HG02884 (cell line): Measurements from ENCODE around the gene OR56B1.
"Not testable (repeated sequence)": the region's sequence is repeated elsewhere in the genome, so short reads cannot be mapped to it uniquely, and the experiment has no call there.

Experiments
- ATAC-seq: cut with Tn5 transposase; IDR thresholded peaks from one replicate; pipeline ENCODE4 v1.9.1; 2021; ENCODE audit warnings: mild to moderate bottlenecking, moderate library complexity; ENCODE audit not compliant: unreplicated experiment

OR56B1 gene, protein sequence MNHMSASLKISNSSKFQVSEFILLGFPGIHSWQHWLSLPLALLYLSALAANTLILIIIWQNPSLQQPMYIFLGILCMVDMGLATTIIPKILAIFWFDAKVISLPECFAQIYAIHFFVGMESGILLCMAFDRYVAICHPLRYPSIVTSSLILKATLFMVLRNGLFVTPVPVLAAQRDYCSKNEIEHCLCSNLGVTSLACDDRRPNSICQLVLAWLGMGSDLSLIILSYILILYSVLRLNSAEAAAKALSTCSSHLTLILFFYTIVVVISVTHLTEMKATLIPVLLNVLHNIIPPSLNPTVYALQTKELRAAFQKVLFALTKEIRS

DNA sequence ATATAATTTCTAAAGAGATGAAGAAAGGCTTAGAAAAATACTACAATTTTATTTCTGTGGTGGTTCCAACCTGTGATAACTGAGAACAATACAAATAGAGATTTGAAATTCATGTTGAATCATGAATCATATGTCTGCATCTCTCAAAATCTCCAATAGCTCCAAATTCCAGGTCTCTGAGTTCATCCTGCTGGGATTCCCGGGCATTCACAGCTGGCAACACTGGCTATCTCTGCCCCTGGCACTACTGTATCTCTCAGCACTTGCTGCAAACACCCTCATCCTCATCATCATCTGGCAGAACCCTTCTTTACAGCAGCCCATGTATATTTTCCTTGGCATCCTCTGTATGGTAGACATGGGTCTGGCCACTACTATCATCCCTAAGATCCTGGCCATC is at the start of gene OR56B1:
TSS of gene OR56B1 (plus strand) at position 53 of the 400 bp plus-strand sequence. CDS start at position 122, 69 bp downstream.
- no peak for ATAC-seq

DNA sequence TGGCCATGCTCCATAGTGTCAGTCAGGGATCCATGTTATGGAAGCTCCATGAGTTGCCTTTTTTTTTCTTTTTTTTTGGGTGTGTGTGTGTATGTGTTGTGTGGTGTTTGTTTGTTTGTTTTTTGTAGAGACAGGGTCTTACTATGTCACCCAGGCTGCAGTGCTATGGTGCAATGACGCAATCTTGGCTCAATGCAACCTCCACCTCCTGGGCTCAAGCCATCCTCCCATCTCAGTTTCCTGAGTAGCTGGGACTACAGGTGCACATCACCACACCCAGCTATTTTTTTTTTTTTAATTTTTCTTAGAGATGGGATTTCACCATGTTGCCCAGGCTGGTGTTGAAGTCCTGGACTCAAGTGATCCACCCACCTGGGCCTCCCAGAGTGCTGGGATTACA is 47.8 kb upstream of the OR56B1 start:
- ATAC-seq, result no peak

DNA sequence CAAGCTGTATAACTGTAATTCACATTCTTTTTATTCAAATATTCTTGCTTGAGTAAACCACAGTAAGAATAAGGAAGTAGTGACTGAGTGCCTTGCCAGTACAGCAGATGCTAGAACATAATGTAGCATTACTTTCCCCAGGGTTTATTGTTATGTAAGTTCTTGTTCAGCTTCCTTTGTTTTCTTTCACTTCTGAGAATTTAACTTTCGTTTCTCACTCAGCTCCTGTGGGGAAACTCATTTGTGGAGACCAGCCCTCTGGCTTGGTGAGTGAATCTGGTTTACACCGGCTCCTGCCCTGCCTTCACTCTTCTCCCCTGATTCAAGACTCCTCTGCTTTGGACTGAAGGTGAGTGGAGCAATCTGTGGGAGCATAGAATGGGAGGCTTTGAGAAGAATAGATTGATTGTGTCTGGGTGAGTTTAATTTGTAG is 46.7 kb upstream of the OR56B1 start, which contains the start of gene TRIM22:
TSS of gene TRIM22 (plus strand) at position 240 of the 433 bp plus-strand sequence. CDS start 6,443 bp downstream, outside the sequence.
- ATAC-seq, result peak; percentile 62

DNA sequence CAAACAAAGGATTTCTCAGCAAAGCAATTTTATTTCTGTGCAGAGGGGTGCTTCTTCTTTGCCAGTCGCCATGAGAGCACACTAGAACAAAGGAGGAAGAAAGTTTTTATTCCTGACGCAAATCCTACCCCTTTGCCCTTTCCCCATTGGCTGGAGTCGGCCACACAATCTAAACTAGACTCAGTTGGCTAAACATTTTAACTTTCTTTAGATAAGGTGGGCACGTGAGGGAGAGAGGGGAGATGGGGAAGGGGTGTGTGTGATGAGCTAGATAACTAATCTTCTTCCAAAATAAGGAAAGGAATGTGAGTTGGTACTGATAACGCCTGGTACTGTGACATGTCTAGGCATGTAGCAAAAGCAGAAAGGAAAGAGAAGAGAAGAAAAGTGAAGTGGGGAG is 46.0 kb upstream of the OR56B1 start:
- ATAC-seq, result no peak

DNA sequence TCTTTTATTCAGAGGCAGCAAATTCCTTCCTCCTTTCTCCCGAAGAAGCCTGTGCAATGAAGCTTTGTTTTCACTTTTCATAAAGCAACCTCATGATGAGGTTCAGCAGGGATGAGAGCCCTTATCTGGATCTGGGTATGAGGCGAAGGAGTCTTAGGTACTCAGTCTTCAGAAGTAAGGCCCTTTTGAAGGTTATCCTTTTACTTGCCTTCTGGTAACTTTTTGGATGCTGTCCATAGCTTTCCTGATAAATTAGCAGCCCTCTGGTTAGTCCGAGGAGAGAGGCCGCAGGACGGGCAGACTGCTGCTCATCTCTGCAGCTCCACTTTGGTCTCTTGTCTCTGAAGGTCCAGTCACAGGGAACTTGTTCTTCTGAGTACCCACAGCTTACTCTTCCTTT is 45.5 kb upstream of the OR56B1 start:
- ATAC-seq, result no peak

DNA sequence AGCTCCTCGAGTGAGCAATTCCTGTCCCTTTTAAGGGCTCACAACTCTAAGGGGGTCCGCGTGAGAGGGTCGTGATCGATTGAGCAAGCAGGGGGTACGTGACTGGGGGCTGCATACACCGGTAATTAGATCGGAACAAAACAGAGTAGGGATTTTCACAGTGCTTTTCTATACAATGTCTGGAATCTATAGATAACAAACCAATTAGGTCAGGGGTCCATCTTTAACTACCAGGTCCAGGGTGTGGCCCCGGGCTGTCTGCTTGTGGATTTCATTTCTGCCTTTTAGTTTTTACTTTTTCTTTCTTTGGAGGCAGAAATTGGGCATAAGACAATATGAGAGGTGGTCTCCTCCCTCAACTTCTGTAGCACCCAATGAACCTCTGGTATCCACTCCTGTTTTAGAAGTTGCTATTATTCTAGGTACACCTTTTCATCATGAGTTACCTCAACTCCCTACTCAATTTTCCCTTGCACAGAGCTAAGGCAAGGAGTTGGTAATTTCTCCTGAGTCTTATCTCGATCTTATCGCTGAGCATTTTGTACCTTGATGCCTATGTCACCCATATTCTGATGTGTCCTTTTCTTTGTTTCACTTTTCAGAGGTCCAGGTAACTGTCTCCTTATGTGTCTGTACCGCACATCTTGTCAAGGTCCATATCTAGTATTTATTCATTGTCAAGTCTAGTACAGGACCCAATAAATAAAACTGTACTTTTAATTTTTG is 44.8 kb upstream of the OR56B1 start:
- not testable (repeated sequence) for ATAC-seq

DNA sequence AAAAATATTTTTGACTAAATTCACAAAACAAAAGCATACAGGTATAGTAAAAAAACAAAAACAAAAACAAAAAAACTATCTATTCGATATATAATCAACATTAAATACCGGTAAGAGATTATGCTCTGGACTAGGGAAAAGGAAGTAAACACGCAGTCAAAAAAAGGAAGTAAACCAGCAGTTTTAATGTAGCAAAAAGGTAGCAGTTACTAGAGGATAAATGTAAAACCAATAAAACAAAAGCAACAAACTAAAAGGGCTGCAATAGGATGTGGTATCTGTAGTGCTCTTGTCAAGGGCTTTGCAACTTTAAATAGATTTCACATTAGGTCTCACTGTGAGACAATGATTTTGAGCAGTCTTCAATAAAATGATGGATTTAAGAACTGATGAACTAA is 44.3 kb upstream of the OR56B1 start:
- no peak for ATAC-seq

DNA sequence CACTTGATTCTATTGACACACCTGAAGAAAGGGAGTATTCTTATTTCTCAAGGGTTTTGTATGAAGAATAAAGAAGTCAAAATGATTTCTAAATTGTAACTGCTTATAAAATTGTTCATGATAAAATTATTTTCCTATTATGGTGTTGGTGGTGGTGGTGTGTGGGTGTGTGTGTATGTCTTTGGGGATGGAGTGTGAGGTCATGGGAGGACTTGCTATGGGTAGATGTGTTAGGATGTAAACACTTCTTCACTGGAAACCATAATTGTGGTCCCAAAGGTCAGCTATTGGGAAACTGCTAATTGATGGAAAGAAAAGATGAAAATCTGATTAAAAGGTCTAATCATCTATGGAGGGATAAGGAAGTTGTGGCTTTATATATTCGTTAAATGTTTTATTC is 41.6 kb upstream of the OR56B1 start:
- no peak for ATAC-seq

DNA sequence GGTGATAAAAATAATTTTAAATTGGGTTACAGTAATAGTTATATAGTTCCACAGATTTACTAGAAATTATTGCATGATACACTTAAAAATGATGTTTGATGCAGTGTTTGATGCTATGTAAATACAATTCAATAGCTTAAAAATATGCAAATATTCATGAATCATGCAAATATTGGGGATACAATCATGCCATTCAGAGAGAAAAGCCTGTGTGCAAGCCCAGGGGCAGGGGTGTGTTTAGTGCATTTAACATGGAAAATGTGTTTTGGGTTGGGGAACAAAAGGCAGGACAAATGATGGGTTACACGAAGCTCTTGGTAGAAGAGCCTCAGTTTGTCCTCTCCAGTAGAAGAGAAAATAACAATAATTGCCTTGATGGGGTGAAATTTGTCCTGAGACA is 40.7 kb upstream of the OR56B1 start:
- ATAC-seq, result no peak

DNA sequence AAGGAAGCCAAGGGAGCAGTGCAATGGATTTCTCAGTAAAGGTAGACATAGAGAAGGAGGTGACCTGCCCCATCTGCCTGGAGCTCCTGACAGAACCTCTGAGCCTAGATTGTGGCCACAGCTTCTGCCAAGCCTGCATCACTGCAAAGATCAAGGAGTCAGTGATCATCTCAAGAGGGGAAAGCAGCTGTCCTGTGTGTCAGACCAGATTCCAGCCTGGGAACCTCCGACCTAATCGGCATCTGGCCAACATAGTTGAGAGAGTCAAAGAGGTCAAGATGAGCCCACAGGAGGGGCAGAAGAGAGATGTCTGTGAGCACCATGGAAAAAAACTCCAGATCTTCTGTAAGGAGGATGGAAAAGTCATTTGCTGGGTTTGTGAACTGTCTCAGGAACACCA is 40.0 kb upstream of the OR56B1 start:
- ATAC-seq, result no peak

DNA sequence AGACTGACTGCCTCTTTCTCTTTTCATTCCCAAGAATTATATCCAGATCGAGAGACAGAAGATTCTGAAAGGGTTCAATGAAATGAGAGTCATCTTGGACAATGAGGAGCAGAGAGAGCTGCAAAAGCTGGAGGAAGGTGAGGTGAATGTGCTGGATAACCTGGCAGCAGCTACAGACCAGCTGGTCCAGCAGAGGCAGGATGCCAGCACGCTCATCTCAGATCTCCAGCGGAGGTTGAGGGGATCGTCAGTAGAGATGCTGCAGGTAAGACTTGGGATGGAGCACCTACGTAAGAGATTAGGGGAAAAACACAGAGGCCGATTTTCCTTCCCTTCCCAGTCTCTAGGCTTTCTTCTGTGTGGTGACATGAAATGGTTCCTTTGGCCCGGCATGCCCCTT is 38.0 kb upstream of the OR56B1 start:
- no peak for ATAC-seq

DNA sequence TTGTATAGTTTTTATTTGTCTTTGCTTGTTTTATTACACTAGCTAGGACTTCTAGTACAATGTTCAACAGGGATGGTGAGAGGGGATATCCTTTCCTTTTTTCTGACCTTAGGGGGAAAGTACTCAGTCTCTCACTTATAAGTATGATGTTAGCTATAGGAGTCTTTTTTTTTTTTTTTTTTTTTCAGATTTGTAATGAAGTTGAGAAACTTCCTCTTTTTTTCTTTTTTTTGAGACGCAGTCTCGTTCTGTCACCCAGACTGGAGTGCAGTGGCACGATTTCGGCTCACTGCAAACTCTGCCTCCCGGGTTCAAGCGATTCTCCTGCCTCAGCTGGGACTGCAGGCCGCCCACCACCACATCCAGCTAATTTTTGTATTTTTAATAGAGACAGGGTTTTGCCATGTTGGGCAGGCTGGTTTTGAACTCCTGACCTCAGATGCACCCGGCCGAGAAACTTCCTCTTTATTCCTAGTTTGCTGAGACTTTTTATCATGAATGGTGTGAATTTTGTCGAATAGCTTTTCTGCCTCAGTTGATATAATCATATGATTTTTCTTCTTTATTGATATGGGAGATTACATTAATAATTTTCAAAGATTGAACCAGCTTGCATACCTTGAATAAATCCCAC is 35.7 kb upstream of the OR56B1 start:
- ATAC-seq, result no peak

DNA sequence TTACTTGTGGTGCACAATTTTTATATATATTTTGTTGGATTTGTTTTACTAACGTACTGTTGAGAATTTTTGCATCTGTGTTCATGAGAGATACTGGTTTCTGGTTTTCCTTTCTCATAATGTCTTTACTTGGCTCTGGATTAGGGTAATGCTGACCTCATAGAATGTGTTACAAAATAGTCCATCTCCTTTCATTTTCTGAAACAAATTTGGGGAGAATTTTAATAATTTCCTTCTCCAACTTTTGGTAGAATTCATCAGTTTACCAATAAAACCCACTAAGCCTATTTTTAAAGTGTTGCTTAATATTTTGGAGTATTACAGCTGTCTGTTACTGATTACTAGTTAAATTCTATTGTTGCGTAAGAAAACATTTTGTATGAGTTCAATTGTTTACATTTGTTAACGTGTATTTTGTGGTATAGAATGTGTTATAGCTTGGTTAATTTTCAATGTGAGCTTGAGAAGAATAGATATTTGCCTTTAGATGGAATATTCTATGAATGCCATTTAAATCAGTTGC is 35.1 kb upstream of the OR56B1 start:
- no peak for ATAC-seq

DNA sequence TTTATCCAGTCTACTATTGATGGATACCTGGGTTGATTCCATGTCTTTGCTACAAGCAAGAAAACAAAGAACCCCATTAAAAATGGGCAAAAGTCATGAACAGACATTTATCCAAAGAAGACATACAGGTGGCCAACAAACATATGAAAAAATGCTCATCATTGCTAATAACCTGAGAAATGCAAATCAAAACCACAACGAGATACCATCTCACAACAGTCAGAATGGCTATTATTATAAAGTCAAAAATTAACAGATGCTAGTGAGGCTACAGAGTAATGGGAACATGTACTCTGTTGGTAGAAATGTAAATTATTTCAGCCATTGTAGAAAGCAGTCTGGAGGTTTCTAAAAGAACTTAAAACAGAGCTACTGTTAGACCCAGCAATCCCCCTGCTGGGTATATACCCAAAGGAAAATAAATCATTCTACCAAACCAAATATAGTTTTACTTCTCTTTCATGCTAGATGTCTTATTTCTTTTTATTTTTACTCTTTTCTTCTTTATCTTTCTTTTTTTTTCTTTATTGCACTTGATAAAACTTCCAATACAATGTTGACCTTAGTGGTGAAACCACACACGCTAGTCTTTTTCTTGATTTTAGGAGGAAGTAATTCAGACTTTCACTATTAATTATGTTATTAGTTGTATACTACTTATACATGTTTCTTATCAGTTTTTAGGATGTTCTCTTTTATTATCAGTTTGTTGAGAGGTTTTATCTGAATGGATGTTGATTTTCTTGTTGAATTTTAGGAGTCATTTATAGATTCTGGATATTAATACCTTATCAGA is 32.3 kb upstream of the OR56B1 start:
- no peak for ATAC-seq

DNA sequence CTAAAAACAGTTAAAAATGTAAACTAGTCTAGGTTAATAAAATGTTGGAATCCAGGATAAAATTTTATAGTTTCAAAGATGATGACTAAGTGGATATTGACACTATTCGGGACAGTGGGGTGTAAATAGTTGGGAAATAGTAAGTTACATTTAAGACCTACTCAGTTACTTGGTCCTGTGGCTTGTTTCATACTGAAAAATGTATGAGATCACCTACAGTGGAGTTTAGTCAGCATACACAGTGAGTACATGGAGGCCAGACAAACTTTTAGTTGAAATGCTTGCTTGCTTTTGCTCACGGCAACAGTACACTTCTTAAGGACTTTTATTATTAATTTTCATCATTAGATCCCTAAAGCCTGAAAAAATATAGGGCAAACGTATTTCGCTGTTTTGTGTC is 30.6 kb upstream of the OR56B1 start:
- ATAC-seq, result no peak

DNA sequence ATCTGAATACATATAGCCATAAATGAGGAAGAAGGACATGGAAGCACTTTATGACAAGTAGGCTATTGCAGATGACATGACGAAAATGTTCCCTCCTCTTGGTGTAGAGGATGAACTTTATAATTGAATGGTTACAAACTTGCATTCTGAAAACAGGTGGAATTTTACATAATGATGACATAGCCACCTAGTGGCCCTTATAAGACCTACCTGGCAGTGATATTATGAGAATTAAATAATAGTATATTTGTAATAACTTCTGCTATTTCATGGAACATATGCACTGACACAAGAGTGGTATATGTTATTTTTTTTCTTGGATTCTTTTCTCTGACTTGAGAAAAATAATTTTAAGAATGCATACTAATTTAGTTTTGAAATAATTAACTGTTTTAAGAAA is 23.7 kb upstream of the OR56B1 start:
- no peak for ATAC-seq

DNA sequence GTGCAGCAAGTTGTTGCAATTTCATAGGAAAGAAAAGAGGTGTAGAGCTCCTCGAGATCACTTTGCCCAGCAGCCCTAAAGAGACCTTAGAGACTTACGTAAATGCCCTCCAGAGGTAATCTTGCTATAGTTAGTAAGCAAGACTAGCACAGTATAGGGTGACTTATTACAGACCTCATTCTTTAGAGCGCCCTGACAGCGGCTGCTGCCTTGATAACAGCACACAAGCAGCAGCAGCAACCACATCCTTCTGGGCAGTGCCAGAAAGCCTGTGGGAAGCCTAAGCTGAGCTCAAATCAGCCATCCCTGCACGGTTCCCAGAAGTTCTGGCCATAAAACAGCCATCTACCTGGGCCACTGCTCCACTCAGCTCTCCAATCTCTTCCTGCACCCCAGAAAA is 22.6 kb upstream of the OR56B1 start:
- ATAC-seq, result no peak

DNA sequence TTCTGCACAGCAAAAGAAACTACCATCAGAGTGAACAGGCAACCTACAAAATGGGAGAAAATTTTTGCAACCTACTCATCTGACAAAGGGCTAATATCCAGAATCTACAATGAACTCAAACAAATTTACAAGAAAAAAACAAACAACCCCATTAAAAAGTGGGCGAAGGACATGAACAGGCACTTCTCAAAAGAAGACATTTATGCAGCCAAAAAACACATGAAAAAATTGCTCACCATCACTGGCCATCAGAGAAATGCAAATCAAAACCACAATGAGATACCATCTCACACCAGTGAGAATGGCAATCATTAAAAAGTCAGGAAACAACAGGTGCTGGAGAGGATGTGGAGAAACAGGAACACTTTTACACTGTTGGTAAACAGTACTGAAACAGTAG is 19.7 kb upstream of the OR56B1 start:
- ATAC-seq, result not testable (repeated sequence)

DNA sequence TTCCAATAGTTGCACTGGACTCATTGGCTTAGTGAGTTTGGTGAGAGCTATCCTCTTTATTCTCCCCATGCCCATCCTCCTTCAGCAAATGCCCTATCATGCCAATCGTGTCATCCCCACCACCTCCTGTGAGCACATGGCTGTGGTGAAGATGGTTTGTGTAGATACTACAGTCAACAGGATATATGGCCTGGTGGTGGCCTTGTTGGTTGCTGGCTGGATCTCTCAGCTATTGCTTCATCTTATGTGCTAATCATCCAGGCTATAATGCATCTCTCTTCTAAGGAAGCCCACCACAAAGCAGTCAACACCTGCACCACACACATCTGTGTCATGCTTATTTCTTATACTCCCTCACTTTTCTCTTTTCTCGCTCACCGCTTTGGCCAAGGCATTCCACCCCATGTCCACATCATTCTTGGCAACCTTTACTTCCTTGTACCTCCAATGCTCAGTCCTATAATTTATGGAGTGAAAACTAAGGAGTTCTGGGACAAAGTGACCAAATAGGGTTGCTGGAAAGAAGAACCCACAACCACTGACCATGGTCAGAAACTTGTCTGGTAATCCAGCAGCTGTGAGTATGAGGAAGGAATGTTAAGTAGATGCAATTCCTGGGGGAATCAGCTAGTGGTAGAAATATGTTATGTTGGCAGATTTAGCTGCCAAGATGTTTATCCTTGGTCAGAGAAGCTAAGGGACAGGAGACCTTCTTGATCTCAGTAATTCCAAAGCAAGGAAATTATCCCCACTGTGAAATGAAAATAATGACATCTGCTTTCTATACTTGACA is 16.3 kb upstream of the OR56B1 start:
- no peak for ATAC-seq

DNA sequence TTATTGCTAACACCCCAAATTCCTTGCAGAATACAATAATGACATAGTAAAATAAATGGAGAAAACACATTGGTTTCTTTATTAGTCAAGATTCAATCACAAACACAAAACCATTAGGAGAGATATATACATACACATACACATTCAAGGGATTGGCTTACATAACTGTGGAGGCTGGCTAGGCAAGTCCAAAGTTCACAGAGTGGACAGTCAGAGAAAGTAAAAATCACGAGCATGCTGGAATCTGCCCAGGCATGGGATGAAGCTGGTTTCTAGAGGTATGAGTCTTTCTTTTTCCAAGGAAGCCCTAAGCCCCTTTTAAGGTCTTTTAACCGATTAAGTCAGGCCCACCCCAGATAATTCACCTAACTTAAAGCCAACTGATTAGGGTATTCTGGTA is 13.6 kb upstream of the OR56B1 start:
- ATAC-seq, result no peak
